ENCODE data around the gene ATF7. TPM values are rescaled to one million over a fixed set of nuclear protein-coding genes. Genes with fewer than 3 reads are reported as not detected.

The ATF7 gene
- total RNA-seq, 4 donors from 2014 or later, result 12.5 to 28.0 (median 20.6) TPM

- Histone ChIP-seq H3K27ac (no peak overlapping the region), H3K4me3 (no peak overlapping the region), H3K36me3 (peaks cover 17 to 100% (median 73%) of the 10 kb centered on the region in 3 donors), H3K4me1 (peaks cover 0 to 69% (median 21%) of the 10 kb centered on the region in 3 donors), H3K9me3 (no peaks in the 10 kb centered on the region), H3K27me3 (no peaks in the 10 kb centered on the region)
- no peak for DNase-seq
- no peak for TF ChIP-seq CTCF (IDR thresholded peaks at IDR 0.05)
- no peak for TF ChIP-seq POLR2A (IDR thresholded peaks at IDR 0.05)
- WGBS, 2 donors, result 59 to 78% methylated on average over 2 of the region's 2 CpGs
- intact Hi-C loops (cut with DNase I), result no loop called here
Measured at GRCh38 chr12:53474077-53474476, 152.1 kb downstream of the ATF7 start.

- intact Hi-C loops (cut with DNase I), result no loop called here
- no peaks in the 10 kb centered on the region for H3K27me3 ChIP-seq
- H3K27ac ChIP-seq, result no peak overlapping the region
- H3K36me3 ChIP-seq, result peaks cover 32 to 100% (median 75%) of the 10 kb centered on the region in 3 donors
- 75 to 100% methylated on average over 1 of the region's 1 CpG for WGBS, 2 donors
- peaks cover 0 to 55% (median 12%) of the 10 kb centered on the region in 3 donors for H3K4me1 ChIP-seq
- no peak for TF ChIP-seq POLR2A (IDR thresholded peaks at IDR 0.05)
- TF ChIP-seq CTCF (IDR thresholded peaks at IDR 0.05), result no peak
- H3K4me3 ChIP-seq, result no peak overlapping the region
- H3K9me3 ChIP-seq, result no peaks in the 10 kb centered on the region
- DNase-seq, result no peak
Measured at GRCh38 chr12:53472056-53472582, 154.1 kb downstream of the ATF7 start.

- Histone ChIP-seq H3K36me3 (peaks cover 50 to 100% (median 80%) of the 10 kb centered on the region in 3 donors), H3K4me1 (peaks cover 0 to 55% (median 22%) of the 10 kb centered on the region in 3 donors), H3K9me3 (no peaks in the 10 kb centered on the region), H3K27ac (no peak overlapping the region), H3K4me3 (no peak overlapping the region), H3K27me3 (no peaks in the 10 kb centered on the region)
- no peak for DNase-seq
- WGBS, 2 donors, result 57 to 77% methylated on average over 1 of the region's 1 CpG
- intact Hi-C loops (cut with DNase I), result no loop called here
- TF ChIP-seq CTCF (IDR thresholded peaks at IDR 0.05), result no peak
- TF ChIP-seq POLR2A (IDR thresholded peaks at IDR 0.05), result no peak
Measured at GRCh38 chr12:53468282-53468681, 157.9 kb downstream of the ATF7 start.

GRCh38 chr12:53467880-53468279 lies 158.3 kb downstream of the ATF7 start:
- Histone ChIP-seq H3K27ac (no peak overlapping the region), H3K27me3 (no peaks in the 10 kb centered on the region), H3K9me3 (no peaks in the 10 kb centered on the region), H3K4me1 (peaks cover 0 to 55% (median 22%) of the 10 kb centered on the region in 3 donors), H3K4me3 (no peak overlapping the region), H3K36me3 (peaks cover 54 to 100% (median 84%) of the 10 kb centered on the region in 3 donors)
- intact Hi-C loops (cut with DNase I), result no loop called here
- TF ChIP-seq CTCF (IDR thresholded peaks at IDR 0.05), result no peak
- TF ChIP-seq POLR2A (IDR thresholded peaks at IDR 0.05), result no peak
- 51 to 63% methylated on average over 2 of the region's 2 CpGs for WGBS, 2 donors
- DNase-seq, result no peak

GRCh38 chr12:53467082-53467481 lies 159.1 kb downstream of the ATF7 start:
- 47 to 50% methylated on average over 5 of the region's 5 CpGs for WGBS, 2 donors
- intact Hi-C loops (cut with DNase I), result no loop called here

More at GRCh38 chr12:53467082-53467481, 159.1 kb downstream of the ATF7 start:
- Histone ChIP-seq H3K4me1 (peaks cover 0 to 56% (median 22%) of the 10 kb centered on the region in 3 donors), H3K27me3 (no peaks in the 10 kb centered on the region), H3K4me3 (no peak overlapping the region), H3K36me3 (peaks cover 62 to 100% (median 87%) of the 10 kb centered on the region in 3 donors), H3K27ac (no peak overlapping the region), H3K9me3 (no peaks in the 10 kb centered on the region)
- TF ChIP-seq POLR2A (IDR thresholded peaks at IDR 0.05), result no peak
- no peak for TF ChIP-seq CTCF (IDR thresholded peaks at IDR 0.05)
- DNase-seq, result no peak

Data from esophagus squamous epithelium (tissue), 5 donors.